Astrocyte of the spinal cord (primary cell): ENCODE data around the gene TCF12.
A peak's percentile ranks its signal among the peaks of the same experiment; 100 is the strongest.
"Not testable (repeated sequence)": the region's sequence is repeated elsewhere in the genome, so short reads cannot be mapped to it uniquely, and the experiment has no call there.

ENCODE experiments used
- DNase-seq: peaks from one replicate; pipeline ENCODE4 v3.0.0; 2011; ENCODE audit warnings: low read depth, low spot score
- H3K4me3 ChIP-seq: 2 replicates; pipeline ENCODE4 v1.5.1; 2011; ENCODE audit warnings: low read depth, mild to moderate bottlenecking, low read length, moderate library complexity
- CTCF ChIP-seq: IDR thresholded peaks from 2 replicates; pipeline ENCODE4 v1.5.1; 2012; ENCODE audit warnings: low read depth, mild to moderate bottlenecking, low read length, inconsistent platforms
- in situ Hi-C: cut with HindIII; loops from 2 replicates; pipeline ENCODE4 v1.10.0; 2017; ENCODE audit warnings: low sequenced_read_pairs

Gene TCF12

GRCh38 chr15:57144448-57144847 lies 226.0 kb downstream of the TCF12 start:
- DNase-seq: no peak
- no peak overlapping the region for H3K4me3 ChIP-seq
- in situ Hi-C loops: no loop called here
- no peak for TF ChIP-seq CTCF

GRCh38 chr15:57146506-57147201 lies 228.2 kb downstream of the TCF12 start:
- in situ Hi-C loops: no loop called here
- peak; percentile 73 for DNase-seq
- TF ChIP-seq CTCF: peak; percentile 59
- H3K4me3 ChIP-seq: no peak overlapping the region

- DNase-seq: no peak
- in situ Hi-C loops: no loop called here
- no peak for TF ChIP-seq CTCF
- H3K4me3 ChIP-seq: no peak overlapping the region
These were observed 229.2 kb downstream of the TCF12 start for GRCh38 chr15:57147621-57148020.

GRCh38 chr15:57148262-57148661 lies 229.8 kb downstream of the TCF12 start:
- TF ChIP-seq CTCF: no peak
- in situ Hi-C loops: no loop called here
- H3K4me3 ChIP-seq: no peak overlapping the region
- DNase-seq: no peak

GRCh38 chr15:57149196-57149595 lies 230.8 kb downstream of the TCF12 start:
- in situ Hi-C loops: no loop called here
- TF ChIP-seq CTCF: no peak
- peak; percentile 67 for DNase-seq

GRCh38 chr15:57150066-57150865 lies 231.8 kb downstream of the TCF12 start:
- TF ChIP-seq CTCF: no peak
- H3K4me3 ChIP-seq: no peak overlapping the region
- in situ Hi-C loops: no loop called here
- peak; percentile 62 for DNase-seq

More at GRCh38 chr15:57149196-57149595, 230.8 kb downstream of the TCF12 start:
- no peak overlapping the region for H3K4me3 ChIP-seq

- in situ Hi-C loops, H3K4me3 ChIP-seq, DNase-seq: not testable (repeated sequence)
These were observed 232.4 kb downstream of the TCF12 start for GRCh38 chr15:57150866-57151203.
